ENCODE measurements around the gene RSL24D1.

Gene RSL24D1

DNA sequence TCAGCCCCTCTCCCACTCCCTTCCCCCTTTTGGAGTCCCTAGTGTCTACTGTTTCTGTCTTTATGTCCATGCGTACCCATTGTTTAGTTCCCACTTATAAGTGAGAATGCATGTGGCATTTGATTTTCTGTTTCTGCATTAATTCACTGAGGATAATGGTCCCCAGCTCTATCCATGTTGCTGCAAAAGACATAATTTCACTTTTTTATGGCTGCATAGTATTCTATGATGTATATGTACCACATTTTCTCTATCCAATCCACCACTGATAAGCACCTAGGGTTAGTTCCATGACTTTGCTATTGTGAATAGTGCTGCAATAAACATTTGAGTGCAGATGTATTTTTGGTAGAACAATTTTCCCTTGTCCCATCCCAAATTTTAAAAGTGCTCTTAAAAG is 34.2 kb upstream of the RSL24D1 start:
- no peak for DNase-seq (ENCODE audit: low read depth)
- no peak overlapping the region for H3K4me3 ChIP-seq (replicated peaks; ENCODE audit: low read depth, low read length)
- TF ChIP-seq, protein P1, sequence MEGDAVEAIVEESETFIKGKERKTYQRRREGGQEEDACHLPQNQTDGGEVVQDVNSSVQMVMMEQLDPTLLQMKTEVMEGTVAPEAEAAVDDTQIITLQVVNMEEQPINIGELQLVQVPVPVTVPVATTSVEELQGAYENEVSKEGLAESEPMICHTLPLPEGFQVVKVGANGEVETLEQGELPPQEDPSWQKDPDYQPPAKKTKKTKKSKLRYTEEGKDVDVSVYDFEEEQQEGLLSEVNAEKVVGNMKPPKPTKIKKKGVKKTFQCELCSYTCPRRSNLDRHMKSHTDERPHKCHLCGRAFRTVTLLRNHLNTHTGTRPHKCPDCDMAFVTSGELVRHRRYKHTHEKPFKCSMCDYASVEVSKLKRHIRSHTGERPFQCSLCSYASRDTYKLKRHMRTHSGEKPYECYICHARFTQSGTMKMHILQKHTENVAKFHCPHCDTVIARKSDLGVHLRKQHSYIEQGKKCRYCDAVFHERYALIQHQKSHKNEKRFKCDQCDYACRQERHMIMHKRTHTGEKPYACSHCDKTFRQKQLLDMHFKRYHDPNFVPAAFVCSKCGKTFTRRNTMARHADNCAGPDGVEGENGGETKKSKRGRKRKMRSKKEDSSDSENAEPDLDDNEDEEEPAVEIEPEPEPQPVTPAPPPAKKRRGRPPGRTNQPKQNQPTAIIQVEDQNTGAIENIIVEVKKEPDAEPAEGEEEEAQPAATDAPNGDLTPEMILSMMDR (IDR thresholded peaks at IDR 0.05; ENCODE audit: low read length, missing control alignments) = no peak

DNA sequence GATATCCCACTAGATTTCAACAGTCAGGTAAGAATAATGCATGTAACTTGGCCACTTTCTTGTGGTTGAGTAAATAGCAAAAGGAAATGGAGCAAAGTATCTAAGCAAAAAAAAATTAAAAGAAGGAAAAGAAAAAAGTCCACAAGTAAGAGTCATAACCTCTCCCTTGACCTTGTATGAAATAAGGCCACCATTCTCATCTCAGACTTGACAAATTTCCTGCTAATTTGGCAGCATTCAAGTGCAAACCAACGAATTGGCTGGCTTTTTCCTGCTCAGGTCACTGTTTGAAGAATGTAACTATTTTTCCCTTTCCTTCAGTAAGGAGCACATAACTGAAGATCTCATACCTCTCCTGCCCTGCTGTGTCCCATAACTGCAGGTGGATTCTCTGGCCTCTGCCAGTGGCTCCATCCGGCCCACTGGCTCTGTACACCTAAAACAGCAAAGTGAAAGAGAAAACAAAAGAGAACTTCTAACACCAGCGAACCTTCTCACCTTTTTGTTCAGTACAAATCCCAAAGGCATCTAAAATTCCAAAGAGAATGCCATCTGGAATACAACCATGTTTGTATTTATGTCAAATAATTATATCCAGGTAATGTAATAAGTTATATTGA is 33.4 kb upstream of the RSL24D1 start:
- TF ChIP-seq, protein P1 (IDR thresholded peaks at IDR 0.05; ENCODE audit: low read length, missing control alignments) = no peak
- peak; percentile 55 for DNase-seq (ENCODE audit: low read depth)
- H3K4me3 ChIP-seq (replicated peaks; ENCODE audit: low read depth, low read length) = no peak overlapping the region

DNA sequence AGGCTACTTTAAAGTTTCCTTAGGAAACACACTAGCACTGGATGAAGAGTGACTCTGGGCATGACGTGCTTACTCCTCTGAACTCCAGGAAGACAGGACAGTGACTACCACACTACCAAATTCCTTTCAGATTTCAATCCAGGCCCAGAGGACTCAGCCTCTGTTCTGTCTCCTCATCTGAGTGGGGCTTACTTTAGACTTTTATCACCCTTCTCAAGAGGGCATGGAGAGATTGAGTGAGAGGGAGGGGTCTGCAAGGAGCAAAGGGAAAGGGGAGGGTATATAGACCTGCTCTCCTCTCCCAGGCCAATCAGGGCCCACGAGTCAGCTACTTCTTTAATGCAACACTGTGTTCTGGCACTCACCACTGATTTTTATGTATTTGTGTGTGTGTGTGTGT is 29.4 kb upstream of the RSL24D1 start:
- TF ChIP-seq, protein P1 (IDR thresholded peaks at IDR 0.05; ENCODE audit: low read length, missing control alignments) = no peak
- no peak for DNase-seq (ENCODE audit: low read depth)
- no peak overlapping the region for H3K4me3 ChIP-seq (replicated peaks; ENCODE audit: low read depth, low read length)

DNA sequence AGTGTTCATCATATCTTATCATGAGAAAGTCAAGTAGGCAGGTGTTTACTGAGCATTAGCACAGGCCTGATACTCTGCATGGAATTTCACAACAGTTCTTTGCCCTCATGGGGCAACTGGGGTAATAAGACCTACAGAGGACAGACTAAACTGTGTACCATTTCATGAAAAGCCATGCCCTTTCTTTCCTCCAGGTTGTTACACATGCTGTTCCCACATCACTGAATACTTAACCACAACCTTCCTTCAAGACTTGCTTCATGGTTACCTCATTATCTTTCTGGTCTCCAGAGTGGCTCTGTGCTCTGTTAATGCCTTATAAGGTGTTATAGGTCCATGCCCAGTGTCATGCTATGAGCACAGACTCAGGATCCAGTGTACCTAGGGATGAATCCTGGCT is 28.2 kb upstream of the RSL24D1 start:
- no peak overlapping the region for H3K4me3 ChIP-seq (replicated peaks; ENCODE audit: low read depth, low read length)
- no peak for DNase-seq (ENCODE audit: low read depth)
- TF ChIP-seq, protein P1 (IDR thresholded peaks at IDR 0.05; ENCODE audit: low read length, missing control alignments) = no peak

DNA sequence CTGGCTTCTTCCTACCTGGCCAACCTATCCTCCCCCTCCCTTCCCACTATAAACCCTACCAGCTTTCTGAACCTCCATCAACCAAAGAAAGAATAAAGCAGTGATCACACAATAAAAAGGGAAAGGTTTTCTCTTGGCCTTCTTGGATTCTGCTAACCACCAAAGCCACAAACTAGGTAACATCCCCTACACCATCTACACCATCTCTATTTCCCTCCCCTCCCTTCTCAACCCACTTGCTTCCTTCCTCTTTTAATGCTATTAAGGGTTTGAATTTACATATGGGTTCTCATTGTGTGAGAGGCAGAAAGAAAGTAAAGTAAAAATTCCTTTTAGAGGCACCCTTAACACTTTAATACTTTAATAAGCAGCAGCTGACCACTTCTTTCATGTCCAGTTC is 25.8 kb upstream of the RSL24D1 start:
- TF ChIP-seq, protein P1 (IDR thresholded peaks at IDR 0.05; ENCODE audit: low read length, missing control alignments) = no peak
- H3K4me3 ChIP-seq (replicated peaks; ENCODE audit: low read depth, low read length) = no peak overlapping the region
- no peak for DNase-seq (ENCODE audit: low read depth)

DNA sequence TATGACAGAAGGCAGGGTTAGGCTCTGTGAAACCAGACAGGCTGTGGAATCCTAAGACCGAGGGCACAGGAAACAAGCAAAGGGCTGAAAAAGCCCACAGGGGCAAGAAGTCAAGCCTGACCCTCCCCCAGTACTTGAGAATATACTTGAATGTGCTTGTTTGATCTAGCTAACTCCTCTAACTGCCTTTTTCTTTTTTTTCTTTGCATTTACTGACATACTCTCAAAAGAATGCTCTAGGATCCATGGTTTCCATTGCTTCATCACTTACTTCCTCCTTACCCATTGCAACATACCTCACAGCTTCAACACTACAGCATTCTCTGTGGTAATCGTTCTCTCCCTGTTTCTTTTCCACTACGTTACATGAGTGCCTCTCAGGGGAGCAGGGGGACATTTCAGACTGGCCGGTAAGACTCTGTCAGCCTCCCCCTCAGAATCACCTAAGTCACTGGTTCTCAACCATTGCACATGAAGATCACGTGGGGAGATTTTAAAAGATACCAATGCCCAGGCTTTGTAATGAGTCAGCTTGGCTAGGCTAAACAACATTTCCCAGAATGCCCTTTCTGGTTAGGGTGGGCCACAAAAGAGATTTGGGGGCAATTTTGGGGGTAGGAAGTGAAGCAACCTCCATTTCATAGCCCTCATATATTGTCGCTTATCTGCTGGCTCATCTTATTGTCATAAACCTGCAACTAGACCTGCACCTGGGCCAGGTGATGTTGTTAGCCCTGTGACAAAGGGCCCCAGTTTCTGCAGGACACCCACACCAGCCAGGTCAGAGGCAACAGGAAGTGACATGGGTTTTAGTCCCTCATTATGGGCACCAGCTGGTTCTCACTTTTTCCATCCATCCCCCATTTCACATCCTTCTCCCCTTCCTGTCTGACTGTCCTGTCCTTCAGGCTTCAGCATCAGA is 24.6 kb upstream of the RSL24D1 start:
- TF ChIP-seq, protein P1 (IDR thresholded peaks at IDR 0.05; ENCODE audit: low read length, missing control alignments) = no peak
- H3K4me3 ChIP-seq (replicated peaks; ENCODE audit: low read depth, low read length) = no peak overlapping the region
- DNase-seq (ENCODE audit: low read depth) = peak; percentile 98
